HepG2 (cell line): ENCODE measurements around the gene ATAD1. TPM values are rescaled to one million over a fixed set of nuclear protein-coding genes. Genes with fewer than 3 reads are reported as not detected.

Experiments used
- FOXC1 ChIP-seq: sonication (generic); formaldehyde crosslinking; IDR thresholded peaks from 2 replicates; pipeline ENCODE4 v1.8.0; 2022; ENCODE audit warnings: mild to moderate bottlenecking, missing genetic modification reagents, borderline replicate concordance
- HCFC1 ChIP-seq: fragments of 150-350 bp; IDR thresholded peaks from 2 replicates; pipeline ENCODE4 v1.6.1; 2014; ENCODE audit warnings: low read depth, low read length
- HOXA3 ChIP-seq: sonication (generic); formaldehyde crosslinking; IDR thresholded peaks from 2 replicates; pipeline ENCODE4 v1.5.0; 2020; ENCODE audit warnings: missing genetic modification reagents
- IKZF1 ChIP-seq: fragments of 450-650 bp; IDR thresholded peaks from 2 replicates; pipeline ENCODE4 v1.7.1; 2016
- MXI1 ChIP-seq: IDR thresholded peaks from 3 replicates; pipeline ENCODE4 v1.6.1; 2012; ENCODE audit warnings: low read depth, low read length, inconsistent platforms, borderline replicate concordance
- NR2F2 ChIP-seq: IDR thresholded peaks from 2 replicates; pipeline ENCODE4 v1.6.1; 2012; ENCODE audit warnings: low read depth, inconsistent platforms, borderline replicate concordance
- RFXAP ChIP-seq: sonication (generic); formaldehyde crosslinking; IDR thresholded peaks from 2 replicates; pipeline ENCODE4 v1.4.0; 2020; ENCODE audit warnings: missing genetic modification reagents, borderline replicate concordance
- SIN3A ChIP-seq: IDR thresholded peaks from 2 replicates; pipeline ENCODE4 v1.6.1; 2011; ENCODE audit warnings: low read depth, mild to moderate bottlenecking, control low read depth, low read length, borderline replicate concordance
- SMC3 ChIP-seq: IDR thresholded peaks from 2 replicates; pipeline ENCODE4 v1.6.1; 2011; ENCODE audit warnings: low read length, improper control_type of control experiment
- SRSF9 ChIP-seq: fragments of 200-400 bp; formaldehyde crosslinking; IDR thresholded peaks from 2 replicates; pipeline ENCODE4 v1.6.1; 2018; ENCODE audit warnings: borderline replicate concordance, mild to moderate bottlenecking, low read depth, low read length; ENCODE audit not compliant: insufficient read depth, poor library complexity, severe bottlenecking
- TAF1 ChIP-seq: sonication (generic); formaldehyde crosslinking; IDR thresholded peaks from 2 replicates; pipeline ENCODE4 v1.4.0; 2020; ENCODE audit warnings: missing genetic modification reagents
- ZBTB3 ChIP-seq: sonication (generic); formaldehyde crosslinking; IDR thresholded peaks from 2 replicates; pipeline ENCODE4 v1.4.0; 2020; ENCODE audit warnings: low read depth, mild to moderate bottlenecking, moderate library complexity, missing genetic modification reagents, borderline replicate concordance
- ZFAT ChIP-seq: sonication (generic); formaldehyde crosslinking; conservative IDR thresholded peaks from 2 replicates; pipeline ENCODE4 v1.8.1; 2023; ENCODE audit warnings: missing genetic modification reagents, inconsistent platforms
- ZNF253 ChIP-seq: sonication (generic); formaldehyde crosslinking; IDR thresholded peaks from 2 replicates; pipeline ENCODE4 v1.8.0; 2022; ENCODE audit warnings: mild to moderate bottlenecking, missing genetic modification reagents, borderline replicate concordance
- ZNF260 ChIP-seq: sonication (generic); formaldehyde crosslinking; IDR thresholded peaks from 2 replicates; pipeline ENCODE4 v1.4.0; 2020; ENCODE audit warnings: missing genetic modification reagents, low read depth, mild to moderate bottlenecking, borderline replicate concordance
- ZNF782 ChIP-seq: sonication (generic); formaldehyde crosslinking; IDR thresholded peaks from 2 replicates; pipeline ENCODE4 v1.4.0; 2020; ENCODE audit warnings: missing genetic modification reagents, mild to moderate bottlenecking, borderline replicate concordance
- polyA plus RNA-seq, 8 experiments: library from polyadenylated mRNA; depleted of rRNA in 3 of 8; stranded (reverse) in 7 of 8; unstranded in 1 of 8; fragments of >200 nt; fragmentation: Illumina TruSeq in 4 of 8; extraction: Trizol in 4 of 8; gene quantifications; 2 replicates each; pipeline versions ENCODE4 v1.2.1 to v1.2.3, GENCODE V29; 2011 to 2016; ENCODE audit warnings: low read depth in 4 of 8, missing spikeins in 1 of 8, mixed read lengths in 1 of 8; ENCODE audit not compliant: insufficient read depth in 1 of 8
- total RNA-seq, 5 experiments: library from RNA; depleted of rRNA; stranded (reverse); fragments of >200 nt; fragmentation: Illumina TruSeq; extraction: Trizol; gene quantifications; 2 replicates each; pipeline ENCODE4 v1.2.3, GENCODE V29; 2016; ENCODE audit warnings: low read depth in 1 of 5
- TF ChIP-seq, protein P1 (sequence below): sonication (generic); formaldehyde crosslinking; IDR thresholded peaks from 2 replicates; pipeline ENCODE4 v1.8.1; 2023; ENCODE audit warnings: mild to moderate bottlenecking, missing genetic modification reagents
- TF ChIP-seq, protein P2 (sequence below): sonication (generic); formaldehyde crosslinking; IDR thresholded peaks from 2 replicates; pipeline ENCODE4 v1.4.0; 2020; ENCODE audit warnings: missing genetic modification reagents, borderline replicate concordance
- TF ChIP-seq, protein P3 (sequence below): sonication (generic); formaldehyde crosslinking; IDR thresholded peaks from 2 replicates; pipeline ENCODE4 v1.4.0; 2020; ENCODE audit warnings: missing genetic modification reagents, borderline replicate concordance

The ATAD1 gene
- total and polyA plus RNA-seq, 2 of the 13 experiments (the other 11 are each of a cell fraction or from before 2014, with no cell fraction given), result 14.9 to 28.2 TPM

DNA sequence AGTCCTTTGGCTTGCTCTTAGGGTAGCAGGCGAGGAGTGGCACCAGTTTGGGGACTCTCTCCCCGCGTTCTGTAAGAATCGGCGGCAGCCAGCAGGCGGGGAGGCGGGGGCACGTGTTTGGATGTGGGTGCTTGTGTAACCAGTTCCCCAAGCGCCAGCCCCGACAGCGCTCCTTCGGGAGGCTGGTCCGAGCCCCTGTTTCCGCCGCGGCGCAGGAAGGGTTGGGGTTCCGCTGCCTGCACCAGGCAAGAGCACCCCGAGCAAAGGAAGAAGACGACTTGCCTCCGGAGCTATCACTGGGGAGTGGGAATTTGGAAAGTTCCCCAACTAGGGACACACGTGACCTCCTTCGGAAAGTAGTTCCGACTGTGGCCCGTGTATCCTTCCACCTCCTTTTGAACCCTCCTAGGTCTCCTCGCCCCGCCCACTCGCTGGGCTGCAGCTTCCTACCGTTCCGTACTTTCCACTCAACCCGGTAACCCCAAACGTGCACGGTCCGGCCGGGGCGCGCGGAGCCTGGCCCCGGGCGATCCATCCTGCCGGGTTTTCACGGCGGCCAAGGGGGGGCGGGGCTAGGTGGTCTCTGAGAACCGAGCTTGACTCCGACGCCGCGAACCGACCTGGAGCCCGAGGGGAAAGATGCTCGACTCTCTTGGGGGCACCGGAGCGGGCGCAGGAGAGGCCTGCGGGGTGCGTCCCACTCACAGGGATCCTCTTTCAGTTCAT is 44.1 kb upstream of the ATAD1 start (continued):
- TF ChIP-seq, protein P1, sequence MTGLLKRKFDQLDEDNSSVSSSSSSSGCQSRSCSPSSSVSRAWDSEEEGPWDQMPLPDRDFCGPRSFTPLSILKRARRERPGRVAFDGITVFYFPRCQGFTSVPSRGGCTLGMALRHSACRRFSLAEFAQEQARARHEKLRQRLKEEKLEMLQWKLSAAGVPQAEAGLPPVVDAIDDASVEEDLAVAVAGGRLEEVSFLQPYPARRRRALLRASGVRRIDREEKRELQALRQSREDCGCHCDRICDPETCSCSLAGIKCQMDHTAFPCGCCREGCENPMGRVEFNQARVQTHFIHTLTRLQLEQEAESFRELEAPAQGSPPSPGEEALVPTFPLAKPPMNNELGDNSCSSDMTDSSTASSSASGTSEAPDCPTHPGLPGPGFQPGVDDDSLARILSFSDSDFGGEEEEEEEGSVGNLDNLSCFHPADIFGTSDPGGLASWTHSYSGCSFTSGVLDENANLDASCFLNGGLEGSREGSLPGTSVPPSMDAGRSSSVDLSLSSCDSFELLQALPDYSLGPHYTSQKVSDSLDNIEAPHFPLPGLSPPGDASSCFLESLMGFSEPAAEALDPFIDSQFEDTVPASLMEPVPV (CRISPR knock-in tag), result peak; percentile 20; the same call in 1 of the 2 replicates
- TF ChIP-seq FOXC1 (CRISPR knock-in tag), result peak; percentile 55; the same call in 1 of the 2 replicates
- TF ChIP-seq IKZF1, result no peak
- peak; percentile 41; the same call in 1 of the 3 replicates for TF ChIP-seq MXI1
- TF ChIP-seq SRSF9, result no peak
- no peak for TF ChIP-seq SMC3
- TF ChIP-seq, protein P2, sequence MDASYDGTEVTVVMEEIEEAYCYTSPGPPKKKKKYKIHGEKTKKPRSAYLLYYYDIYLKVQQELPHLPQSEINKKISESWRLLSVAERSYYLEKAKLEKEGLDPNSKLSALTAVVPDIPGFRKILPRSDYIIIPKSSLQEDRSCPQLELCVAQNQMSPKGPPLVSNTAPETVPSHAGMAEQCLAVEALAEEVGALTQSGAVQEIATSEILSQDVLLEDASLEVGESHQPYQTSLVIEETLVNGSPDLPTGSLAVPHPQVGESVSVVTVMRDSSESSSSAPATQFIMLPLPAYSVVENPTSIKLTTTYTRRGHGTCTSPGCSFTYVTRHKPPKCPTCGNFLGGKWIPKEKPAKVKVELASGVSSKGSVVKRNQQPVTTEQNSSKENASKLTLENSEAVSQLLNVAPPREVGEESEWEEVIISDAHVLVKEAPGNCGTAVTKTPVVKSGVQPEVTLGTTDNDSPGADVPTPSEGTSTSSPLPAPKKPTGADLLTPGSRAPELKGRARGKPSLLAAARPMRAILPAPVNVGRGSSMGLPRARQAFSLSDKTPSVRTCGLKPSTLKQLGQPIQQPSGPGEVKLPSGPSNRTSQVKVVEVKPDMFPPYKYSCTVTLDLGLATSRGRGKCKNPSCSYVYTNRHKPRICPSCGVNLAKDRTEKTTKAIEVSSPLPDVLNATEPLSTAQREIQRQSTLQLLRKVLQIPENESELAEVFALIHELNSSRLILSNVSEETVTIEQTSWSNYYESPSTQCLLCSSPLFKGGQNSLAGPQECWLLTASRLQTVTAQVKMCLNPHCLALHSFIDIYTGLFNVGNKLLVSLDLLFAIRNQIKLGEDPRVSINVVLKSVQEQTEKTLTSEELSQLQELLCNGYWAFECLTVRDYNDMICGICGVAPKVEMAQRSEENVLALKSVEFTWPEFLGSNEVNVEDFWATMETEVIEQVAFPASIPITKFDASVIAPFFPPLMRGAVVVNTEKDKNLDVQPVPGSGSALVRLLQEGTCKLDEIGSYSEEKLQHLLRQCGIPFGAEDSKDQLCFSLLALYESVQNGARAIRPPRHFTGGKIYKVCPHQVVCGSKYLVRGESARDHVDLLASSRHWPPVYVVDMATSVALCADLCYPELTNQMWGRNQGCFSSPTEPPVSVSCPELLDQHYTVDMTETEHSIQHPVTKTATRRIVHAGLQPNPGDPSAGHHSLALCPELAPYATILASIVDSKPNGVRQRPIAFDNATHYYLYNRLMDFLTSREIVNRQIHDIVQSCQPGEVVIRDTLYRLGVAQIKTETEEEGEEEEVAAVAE (CRISPR knock-in tag), result 0 out of 2 replicates have a peak, but pooled peaks have one; percentile 83
- TF ChIP-seq TAF1 (CRISPR knock-in tag), result peak; percentile 92
- 0 out of 2 replicates have a peak, but pooled peaks have one; percentile 68 for TF ChIP-seq ZBTB3
- no peak for TF ChIP-seq SIN3A
- peak; percentile 63; the same call in 1 of the 2 replicates for TF ChIP-seq ZFAT (CRISPR knock-in tag)
- TF ChIP-seq HCFC1, result peak; percentile 51; the same call in 1 of the 2 replicates
- TF ChIP-seq ZNF260 (CRISPR knock-in tag), result no peak
- peak; percentile 91 for TF ChIP-seq ZNF253 (CRISPR knock-in tag)
- TF ChIP-seq ZNF782, result peak; percentile 87
- TF ChIP-seq RFXAP (CRISPR knock-in tag), result peak; percentile 85
- 0 out of 2 replicates have a peak, but pooled peaks have one; percentile 43 for TF ChIP-seq NR2F2
- TF ChIP-seq HOXA3 (CRISPR knock-in tag), result peak; percentile 92
- TF ChIP-seq, protein P3, sequence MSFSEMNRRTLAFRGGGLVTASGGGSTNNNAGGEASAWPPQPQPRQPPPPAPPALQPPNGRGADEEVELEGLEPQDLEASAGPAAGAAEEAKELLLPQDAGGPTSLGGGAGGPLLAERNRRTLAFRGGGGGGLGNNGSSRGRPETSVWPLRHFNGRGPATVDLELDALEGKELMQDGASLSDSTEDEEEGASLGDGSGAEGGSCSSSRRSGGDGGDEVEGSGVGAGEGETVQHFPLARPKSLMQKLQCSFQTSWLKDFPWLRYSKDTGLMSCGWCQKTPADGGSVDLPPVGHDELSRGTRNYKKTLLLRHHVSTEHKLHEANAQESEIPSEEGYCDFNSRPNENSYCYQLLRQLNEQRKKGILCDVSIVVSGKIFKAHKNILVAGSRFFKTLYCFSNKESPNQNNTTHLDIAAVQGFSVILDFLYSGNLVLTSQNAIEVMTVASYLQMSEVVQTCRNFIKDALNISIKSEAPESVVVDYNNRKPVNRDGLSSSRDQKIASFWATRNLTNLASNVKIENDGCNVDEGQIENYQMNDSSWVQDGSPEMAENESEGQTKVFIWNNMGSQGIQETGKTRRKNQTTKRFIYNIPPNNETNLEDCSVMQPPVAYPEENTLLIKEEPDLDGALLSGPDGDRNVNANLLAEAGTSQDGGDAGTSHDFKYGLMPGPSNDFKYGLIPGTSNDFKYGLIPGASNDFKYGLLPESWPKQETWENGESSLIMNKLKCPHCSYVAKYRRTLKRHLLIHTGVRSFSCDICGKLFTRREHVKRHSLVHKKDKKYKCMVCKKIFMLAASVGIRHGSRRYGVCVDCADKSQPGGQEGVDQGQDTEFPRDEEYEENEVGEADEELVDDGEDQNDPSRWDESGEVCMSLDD (CRISPR knock-in tag), result peak; percentile 95
